NAMALWA (cell line): ENCODE measurements around the gene ZNF79.

Source experiments
- DNase-seq: peaks from one replicate; pipeline ENCODE4 v3.0.0-alpha.2; 2015; ENCODE audit warnings: low spot score

ZNF79 gene

DNA sequence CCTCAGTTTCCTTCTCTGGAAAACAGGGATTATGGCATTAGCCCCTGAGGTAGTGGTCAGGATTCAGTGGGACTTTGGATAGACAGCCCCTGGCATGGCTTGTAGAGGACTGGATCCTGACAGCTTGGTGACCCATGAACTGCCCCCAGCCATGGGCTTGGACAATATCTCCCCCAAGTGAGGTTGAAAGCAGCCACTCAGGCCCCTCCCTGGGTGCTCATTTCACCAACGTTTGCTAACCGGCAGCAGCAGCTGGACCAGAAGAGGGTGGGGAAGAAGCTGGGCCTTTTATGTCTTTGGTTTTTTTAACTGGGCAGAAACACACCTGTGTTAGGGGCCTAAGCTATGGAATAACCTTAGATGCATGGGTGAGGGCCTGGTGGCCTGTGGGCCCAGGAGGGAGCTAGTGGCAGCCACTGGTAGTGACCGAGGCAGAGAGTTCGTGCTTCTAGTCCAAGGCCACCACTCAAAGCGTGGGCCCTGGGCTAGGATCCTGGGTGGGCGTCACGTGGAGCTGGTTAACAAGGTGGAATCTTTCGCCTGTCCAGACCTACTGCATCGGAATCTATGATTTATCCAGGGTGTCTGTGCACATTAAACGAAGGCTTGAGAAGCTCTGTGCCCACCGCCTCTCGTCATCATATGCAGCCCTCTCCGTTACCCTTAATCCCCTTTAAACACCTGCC is 25.3 kb upstream of the ZNF79 start:
- no peak for DNase-seq

DNA sequence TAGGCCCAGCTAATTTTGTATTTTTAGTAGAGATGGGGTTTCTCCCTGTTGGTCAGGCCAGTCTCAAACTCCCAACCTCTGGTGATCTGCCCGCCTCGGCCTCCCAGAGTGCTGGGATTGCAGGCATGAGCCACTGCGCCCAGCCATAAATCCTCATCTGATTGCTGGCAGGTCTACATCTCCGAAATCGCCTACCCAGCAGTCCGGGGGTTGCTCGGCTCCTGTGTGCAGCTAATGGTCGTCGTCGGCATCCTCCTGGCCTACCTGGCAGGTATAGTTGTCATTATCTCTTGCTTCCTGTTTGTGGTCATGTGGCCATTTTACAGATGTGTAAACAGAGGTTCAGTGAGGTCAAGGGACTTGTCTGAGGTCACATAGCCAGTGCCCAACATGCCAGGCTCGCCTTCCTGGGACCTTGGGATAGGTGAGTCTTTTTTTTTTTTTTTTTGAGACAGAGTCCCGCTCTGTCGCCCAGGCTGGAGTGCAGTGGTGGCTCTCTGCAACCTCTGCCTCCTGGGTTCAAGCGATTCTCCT is 24.4 kb upstream of the ZNF79 start:
- no peak for DNase-seq

DNA sequence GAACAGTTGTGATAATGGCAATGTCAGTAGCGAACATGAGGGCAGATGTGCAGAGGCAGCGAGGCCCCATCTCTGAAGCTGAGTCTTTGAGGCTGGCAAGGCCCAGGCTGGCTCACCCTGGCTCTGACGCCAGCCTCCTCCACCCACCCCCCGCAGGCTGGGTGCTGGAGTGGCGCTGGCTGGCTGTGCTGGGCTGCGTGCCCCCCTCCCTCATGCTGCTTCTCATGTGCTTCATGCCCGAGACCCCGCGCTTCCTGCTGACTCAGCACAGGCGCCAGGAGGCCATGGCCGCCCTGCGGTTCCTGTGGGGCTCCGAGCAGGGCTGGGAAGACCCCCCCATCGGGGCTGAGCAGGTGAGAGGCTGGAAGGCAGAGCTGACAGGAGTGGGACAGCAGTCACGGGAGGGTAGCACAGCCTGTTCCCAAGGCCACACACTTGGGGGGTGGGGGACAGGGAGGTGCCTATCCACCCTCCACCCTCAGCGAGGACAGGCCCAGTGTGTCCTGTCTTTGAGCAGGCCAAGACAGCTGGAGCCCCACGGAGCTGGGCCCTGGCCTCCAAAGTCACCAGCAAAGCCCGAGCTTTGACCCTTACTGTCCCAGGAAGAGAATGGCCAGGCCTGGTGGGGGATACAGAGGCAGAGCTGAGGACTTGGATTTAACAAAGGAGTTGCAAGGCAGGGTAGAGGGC is 21.6 kb upstream of the ZNF79 start:
- DNase-seq = no peak

DNA sequence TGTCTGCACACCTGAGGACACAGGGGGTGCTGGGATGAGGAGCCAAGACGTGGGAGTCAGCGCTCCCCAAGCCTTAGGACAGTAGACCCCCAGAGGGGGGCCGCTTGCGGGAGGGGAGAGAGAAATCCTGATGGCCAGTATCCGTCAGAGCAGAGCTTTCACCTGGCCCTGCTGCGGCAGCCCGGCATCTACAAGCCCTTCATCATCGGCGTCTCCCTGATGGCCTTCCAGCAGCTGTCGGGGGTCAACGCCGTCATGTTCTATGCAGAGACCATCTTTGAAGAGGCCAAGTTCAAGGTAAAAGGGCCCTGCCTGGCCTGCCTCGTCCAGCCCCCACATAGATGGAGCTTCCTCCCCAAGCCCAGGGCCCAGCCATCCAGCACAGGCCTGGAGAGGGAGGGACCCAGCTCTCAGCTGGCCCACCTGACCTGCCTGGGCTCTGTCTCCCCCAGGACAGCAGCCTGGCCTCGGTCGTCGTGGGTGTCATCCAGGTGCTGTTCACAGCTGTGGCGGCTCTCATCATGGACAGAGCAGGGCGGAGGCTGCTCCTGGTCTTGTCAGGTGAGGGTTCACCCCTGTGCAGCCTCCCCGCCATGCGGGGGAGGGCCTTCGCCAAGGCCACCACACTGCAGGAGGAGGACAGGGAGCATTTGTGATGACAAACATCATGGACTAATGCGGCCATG is 20.5 kb upstream of the ZNF79 start:
- DNase-seq = no peak

DNA sequence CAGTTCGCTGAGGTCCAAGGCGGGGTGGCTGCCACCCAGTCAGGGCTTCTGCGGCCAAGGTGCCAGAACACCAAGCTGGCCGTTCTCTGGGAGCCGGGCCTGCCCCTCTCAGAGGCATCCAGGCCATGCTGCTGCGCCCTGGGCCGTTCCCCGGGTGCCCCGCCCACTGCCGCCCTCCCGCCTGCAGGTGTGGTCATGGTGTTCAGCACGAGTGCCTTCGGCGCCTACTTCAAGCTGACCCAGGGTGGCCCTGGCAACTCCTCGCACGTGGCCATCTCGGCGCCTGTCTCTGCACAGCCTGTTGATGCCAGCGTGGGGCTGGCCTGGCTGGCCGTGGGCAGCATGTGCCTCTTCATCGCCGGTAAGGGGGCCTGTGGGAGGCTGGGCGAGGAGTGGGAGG is 19.6 kb upstream of the ZNF79 start:
- DNase-seq = no peak

DNA sequence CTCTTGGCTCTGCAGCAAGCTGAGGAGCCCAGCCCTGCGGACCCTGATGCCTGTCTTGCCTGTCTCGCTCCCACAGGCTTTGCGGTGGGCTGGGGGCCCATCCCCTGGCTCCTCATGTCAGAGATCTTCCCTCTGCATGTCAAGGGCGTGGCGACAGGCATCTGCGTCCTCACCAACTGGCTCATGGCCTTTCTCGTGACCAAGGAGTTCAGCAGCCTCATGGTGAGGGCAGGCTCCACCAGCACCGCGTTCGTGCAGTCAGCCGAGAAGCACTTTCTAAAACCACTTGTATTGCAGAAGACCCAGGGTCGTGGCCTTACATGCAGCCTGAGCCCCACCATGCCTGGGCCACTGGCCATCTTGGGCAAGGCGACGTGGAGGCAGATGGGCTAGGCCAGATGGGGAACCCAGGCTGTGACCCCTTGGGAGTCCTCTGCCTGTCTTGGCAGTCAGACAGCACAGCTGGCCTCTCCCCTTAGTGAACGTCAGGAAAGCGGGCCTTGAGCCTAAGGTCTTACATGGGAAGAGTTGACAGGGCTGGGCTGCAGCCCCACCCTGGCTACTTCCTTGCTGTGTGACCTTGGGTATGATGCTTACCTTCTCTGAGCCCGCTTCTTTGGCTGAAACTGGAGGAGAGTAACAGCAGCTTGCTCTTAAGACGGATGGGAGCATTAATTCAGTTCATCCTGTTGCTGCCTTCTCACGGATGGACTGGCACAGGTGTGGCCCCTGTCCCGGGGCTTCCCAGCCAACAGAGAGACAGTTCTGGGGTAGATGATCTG is 18.6 kb upstream of the ZNF79 start:
- DNase-seq = no peak

DNA sequence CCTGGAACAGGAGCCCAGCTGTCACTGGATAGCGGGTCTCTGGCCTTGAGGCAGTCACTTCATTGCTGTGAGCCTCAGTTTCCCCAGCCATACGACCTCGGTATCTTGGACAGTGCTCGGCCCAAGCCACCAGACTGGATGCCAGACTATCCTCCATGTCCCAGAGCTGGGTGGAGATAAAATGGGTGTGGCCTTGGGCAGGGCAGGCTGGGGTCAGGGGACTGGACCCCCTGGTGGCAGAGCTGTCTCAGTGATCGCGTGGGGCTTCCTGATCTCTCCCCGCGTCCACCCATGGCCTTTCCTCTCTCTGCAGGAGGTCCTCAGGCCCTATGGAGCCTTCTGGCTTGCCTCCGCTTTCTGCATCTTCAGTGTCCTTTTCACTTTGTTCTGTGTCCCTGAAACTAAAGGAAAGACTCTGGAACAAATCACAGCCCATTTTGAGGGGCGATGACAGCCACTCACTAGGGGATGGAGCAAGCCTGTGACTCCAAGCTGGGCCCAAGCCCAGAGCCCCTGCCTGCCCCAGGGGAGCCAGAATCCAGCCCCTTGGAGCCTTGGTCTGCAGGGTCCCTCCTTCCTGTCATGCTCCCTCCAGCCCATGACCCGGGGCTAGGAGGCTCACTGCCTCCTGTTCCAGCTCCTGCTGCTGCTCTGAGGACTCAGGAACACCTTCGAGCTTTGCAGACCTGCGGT is 17.2 kb upstream of the ZNF79 start:
- DNase-seq = no peak

DNA sequence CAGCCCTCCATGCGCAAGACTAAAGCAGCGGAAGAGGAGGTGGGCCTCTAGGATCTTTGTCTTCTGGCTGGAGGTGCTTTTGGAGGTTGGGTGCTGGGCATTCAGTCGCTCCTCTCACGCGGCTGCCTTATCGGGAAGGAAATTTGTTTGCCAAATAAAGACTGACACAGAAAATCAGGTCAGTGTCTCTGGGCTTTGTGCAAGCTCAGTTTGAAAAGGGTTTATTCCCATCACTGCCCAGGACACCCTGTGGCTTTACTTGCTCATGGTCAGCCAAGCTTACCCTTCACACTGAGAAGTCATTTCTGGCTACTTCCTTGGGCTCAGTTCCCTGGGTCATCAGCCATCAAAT is 16.7 kb upstream of the ZNF79 start:
- no peak for DNase-seq

DNA sequence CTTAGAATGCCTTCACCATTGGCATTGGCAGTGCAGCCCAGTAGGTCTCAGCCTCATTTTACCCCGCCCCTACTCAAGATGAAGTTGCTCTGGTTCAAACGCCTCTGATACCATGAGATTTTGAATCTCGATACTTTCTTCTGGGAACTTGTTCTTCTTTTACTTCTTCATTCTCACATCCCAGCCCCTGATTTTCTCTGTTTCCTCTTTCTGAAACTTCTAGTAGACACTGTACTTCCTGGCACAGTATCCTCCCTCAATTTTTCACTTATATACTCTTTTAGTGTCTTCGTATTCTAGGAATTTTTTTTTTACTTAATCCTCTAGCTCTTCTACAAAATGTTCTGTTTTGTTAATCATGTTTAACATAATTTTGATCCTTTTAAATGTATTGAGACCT is 13.1 kb upstream of the ZNF79 start:
- no peak for DNase-seq

DNA sequence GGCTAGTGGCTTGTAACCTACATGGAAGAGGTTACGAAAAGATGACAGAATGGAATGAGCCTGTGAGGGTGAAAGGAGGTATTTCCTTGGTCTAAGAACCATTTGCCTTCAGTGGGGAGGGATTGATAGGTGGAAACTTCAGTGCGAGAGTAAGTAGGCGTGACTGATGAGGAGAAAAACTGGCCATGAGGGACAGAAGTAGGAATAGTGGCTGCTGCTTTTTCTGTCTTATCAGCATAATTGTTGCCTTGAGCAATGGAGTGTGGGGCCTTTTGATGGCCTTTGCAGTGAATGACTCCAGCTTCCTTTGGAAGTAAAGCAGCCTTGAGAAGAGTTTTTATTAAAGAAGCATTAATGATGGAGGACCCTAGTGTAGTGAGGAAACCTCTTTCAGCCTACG is 9.0 kb upstream of the ZNF79 start:
- DNase-seq = no peak

DNA sequence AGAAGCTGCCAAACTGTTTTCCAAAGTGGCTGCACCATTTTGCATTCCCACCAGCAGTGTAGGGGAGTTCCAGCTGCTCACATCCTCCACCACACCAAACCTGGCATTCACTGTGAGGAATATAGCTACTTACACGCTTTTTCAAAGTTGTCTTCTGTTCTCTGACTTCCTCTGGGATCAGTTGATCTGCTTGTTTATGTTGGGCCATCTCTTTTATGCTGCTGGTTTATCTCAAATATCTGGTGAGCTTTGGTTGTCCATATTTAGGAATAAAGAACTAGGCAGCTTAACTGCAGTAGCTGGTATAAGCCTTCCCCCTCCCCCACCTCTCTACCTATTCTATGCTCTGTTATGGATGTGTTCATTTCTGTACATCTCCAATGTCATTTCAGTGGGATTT is 8.5 kb upstream of the ZNF79 start:
- DNase-seq = no peak

DNA sequence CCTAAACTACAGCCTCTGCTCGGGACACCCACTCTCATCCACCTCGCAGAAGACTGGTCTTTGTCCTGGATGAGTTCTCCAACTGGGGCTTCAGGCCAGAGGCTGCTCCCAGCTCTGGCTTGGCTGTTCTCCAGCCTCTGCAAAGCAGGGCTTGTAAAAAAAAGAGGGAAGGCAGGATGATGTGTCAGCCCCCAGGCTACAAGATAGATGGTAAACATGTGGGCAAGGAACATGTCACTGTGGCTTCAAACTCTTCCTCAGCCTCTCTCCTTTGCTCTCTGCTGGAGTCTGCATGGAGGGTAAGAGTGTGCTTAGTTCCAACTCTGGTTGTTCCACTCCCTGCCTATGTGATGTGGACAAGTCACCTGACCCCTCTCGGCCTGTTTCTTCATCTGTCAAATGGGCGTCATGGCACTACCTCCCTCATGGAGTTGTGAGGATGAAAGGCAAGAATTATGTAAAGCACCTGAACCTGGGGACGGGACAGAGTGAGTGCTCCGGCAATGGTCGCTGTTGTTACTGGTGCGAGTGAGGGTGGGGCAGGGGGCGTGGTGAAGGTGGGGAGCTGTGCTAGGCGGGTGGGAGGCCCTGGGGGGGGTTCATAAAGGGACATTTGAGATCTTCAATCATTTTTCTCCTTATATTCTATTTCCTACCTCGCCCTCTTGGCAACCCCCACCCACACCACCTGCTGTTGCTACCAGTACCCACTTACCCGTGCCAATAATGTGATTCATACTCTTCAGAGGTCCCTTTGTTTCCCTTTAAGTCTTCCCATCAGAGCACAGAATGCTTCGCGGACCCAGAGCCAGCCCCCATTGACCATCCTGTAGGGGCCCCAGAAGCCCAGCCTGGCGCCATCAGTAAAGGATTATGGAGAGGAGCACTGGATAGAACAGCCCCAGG is 6.8 kb upstream of the ZNF79 start:
- no peak for DNase-seq

DNA sequence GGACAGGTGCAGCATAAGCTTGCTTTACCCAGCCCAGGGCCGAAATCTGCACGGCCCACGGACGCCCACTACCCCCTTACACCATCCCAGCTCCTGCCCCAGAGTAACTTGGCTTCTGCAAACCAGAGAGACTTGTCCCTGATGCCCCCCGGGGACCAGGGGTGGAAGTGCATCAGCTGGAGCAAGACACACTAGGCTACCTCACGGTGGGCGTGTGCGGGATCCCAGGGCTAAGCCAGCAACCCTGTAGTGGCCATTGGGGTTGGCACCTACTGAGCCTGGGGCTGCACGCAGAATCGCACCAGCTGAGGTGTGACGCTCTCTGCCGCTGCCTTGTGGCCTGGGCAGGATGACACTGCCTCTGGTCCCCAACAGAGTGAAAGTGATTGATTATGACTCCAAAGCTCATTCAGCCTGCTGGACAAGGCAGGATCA is 6.1 kb upstream of the ZNF79 start:
- peak; percentile 70 for DNase-seq

DNA sequence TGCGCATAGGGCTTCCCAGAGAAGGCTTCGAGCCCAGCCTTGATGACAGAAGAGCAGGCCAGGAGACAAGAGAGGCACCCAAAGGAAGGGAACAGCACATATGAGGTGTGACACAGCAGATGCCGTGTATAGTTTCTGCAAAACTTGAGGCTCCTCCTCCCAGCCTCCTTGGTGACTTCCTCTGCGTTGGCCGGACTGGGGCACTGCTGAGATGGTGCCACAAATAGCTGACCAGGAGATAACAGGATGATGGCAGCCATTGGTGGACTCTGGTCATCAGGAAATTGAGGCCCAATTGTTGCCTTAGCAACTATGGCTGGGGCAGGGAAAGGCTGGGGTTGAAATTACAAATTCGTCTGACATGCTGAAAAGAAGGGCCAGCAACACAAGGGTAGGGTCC is 4.8 kb upstream of the ZNF79 start:
- no peak for DNase-seq

DNA sequence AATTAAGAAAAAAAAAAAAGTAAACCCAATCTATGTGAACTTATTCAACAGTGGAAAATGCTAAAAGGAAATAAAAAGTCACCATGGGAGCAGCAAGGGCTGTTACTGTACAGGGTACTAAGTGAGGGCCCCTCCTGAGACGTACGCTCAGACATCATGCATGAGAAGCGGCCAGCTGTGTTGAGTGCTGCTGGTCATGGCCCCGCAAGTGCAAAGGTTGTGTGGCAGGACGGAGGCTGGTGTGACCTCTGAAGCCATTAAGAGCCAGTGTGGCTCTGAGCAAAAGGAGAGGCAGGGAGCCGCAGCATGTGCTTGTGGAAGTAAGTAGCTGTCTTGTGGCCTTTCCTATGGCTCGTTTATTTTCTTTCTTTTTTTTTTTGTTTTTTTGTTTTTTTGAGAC is 3.1 kb upstream of the ZNF79 start:
- DNase-seq = no peak

DNA sequence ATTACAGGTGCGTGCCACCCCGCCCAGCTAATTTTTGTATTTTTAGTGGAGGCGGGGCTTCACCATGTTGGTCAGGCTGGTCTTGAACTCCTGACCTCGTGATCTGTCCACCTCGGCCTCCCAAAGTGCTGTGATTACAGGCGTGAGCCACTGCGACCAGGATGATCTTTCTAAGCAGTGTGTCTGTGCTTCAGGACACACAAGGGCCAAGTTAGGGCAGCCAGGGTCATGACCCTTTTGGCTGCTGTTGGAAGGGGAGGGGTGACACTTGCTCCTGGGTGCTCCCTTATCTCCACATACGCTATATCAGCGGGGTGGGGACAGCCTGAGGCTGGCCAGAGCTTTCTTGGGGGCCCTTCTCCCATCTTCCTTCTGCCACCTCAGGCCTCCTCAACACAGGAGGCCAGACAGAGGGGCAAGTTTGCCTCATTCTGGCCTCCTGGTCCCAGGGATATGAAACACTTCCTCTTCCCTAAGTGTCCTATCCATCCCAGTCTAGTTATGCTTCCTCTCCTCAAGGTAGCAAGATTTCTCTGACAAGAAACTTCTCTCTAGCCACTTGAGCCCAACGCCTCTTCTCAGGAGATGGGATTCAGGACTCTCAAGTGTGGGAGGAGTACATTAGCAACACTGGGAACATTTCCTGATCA is 1.9 kb upstream of the ZNF79 start:
- DNase-seq = no peak

DNA sequence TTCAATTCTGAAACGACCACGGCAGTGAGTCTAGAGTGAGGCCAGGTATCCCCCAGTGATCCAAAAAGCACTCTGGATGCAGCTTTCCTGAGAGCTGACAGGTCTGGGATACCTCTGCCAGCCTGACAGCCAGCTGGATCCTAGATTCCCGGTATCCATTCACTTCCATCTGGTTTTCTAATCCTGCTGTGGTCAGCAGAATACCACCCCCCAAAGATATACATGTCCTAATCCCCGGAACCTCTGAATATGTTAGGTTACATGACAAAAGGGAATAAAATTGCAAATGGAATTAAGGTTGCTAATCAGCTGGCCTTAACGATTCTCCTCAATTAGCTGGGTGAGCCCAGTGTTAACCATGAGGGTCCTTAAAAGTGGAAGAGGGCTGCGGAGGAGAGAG is 1.4 kb upstream of the ZNF79 start:
- no peak for DNase-seq

DNA sequence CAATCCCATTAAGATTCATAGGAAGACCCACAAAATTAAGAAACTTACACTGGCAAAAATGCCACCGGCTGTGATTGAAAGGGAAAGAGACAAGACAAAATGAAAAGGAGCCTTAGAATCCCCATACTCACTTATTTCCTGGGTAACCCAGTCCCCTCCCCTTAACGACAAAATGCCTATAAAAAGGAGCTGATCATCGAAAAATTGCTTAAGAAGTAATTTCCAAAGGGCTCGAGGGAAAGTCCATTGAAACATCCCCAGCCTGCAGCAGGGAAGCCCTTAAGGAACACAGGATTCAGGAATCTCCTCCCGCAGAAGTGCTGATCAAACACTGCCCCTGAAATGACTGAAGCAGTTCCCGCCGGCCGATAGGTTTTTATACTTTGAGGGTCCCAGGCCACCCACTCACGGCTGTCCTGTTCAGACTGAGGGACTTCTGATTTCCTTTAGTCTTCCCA is 677 bp upstream of the ZNF79 start:
- no peak for DNase-seq

DNA sequence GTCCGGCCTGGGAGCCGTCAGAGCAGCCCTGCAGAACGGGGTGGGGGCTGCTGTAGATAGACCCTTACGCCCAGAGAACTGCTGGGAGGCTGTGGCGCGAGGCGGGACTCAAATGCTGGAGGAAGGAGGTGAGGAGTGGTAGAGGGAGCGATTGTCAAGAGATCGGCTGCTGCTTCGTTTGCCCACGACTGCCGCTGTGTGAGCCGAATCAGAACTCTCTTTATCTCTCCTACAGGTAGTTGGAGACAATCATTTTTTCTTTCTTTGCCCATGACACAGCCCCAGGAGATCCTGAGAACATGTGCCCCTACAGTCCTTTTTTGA is 456 bp downstream of the ZNF79 start:
- peak; percentile 51 for DNase-seq

DNA sequence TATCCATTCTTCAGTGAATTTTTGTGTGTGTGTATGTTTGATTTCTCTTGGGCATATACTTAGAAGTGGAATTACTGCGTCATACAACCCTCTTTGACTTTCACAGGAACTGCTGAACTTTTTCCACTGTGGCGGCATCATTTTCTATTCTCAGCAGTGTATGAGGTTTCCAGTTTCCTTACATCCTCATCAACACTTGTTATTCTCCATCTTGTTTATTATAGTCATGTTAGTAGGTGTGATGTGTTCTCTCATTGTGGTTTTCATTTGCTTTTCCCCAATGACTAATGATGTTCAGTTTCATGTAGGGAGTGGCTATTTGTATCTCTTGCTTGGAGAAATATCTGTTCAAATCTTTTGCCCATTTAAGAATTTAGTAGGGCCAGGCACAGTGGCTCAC is 2.6 kb downstream of the ZNF79 start:
- no peak for DNase-seq
